H1 (cell line): Measurements from ENCODE around the gene PROZ. TPM values are rescaled to one million over a fixed set of nuclear protein-coding genes. Genes with fewer than 3 reads are reported as not detected.
A peak's percentile ranks its signal among the peaks of the same experiment; 100 is the strongest.

Experiments
- CTCF ChIA-PET: fragments of 300-600 bp; sonication (Branson Sonifier 250); formaldehyde crosslinking; loops from one replicate; lab custom pipeline; 2021; ENCODE audit not compliant: partially characterized antibody; lab: Charles Lee
- POLR2A ChIA-PET: fragments of 300-600 bp; sonication (Branson Sonifier 250); formaldehyde crosslinking; loops from one replicate; lab custom pipeline; 2021; ENCODE audit warnings: inconsistent platforms; ENCODE audit not compliant: partially characterized antibody; lab: Charles Lee
- DNase-seq, 2 experiments: peaks; one replicate each; pipeline versions ENCODE4 v3.0.0 to v3.0.0-alpha.2; 2010 to 2022; ENCODE audit warnings: low spot score in 2 of 2, low read depth in 1 of 2, mixed read lengths in 1 of 2
- FAIRE-seq: peaks from 2 replicates; lab custom pipeline; 2011; peaks lifted over from hg19 to GRCh38; lab: Jason Lieb, UNC
- H2AFZ ChIP-seq: 2 replicates; pipeline ENCODE4 v1.8.1; 2012; ENCODE audit warnings: low read length, inconsistent platforms
- H2AK5ac ChIP-seq: 2 replicates; pipeline ENCODE4 v1.6.1; 2013; ENCODE audit warnings: low read depth, low read length
- H2BK120ac ChIP-seq: replicated peaks from 2 replicates; pipeline ENCODE3; 2013; ENCODE audit warnings: low read depth, low read length, inconsistent platforms
- H2BK12ac ChIP-seq: 2 replicates; pipeline ENCODE4 v1.6.1; 2013; ENCODE audit warnings: low read depth, low read length
- H2BK15ac ChIP-seq: 2 replicates; pipeline ENCODE4 v1.6.1; 2013; ENCODE audit warnings: low read length
- H2BK20ac ChIP-seq: 2 replicates; pipeline ENCODE4 v1.6.1; 2013; ENCODE audit warnings: low read length
- H2BK5ac ChIP-seq: 2 replicates; pipeline ENCODE4 v1.6.1; 2013; ENCODE audit warnings: low read depth, low read length
- H3K14ac ChIP-seq: 2 replicates; pipeline ENCODE4 v1.6.1; 2013; ENCODE audit warnings: inconsistent platforms; ENCODE audit not compliant: insufficient read length
- H3K18ac ChIP-seq: 2 replicates; pipeline ENCODE4 v1.6.1; 2013; ENCODE audit warnings: low read length; ENCODE audit errors: extremely low read depth
- H3K23ac ChIP-seq: 2 replicates; pipeline ENCODE4 v1.6.1; 2013; ENCODE audit warnings: inconsistent platforms; ENCODE audit not compliant: insufficient read length
- H3K23me2 ChIP-seq: 2 replicates; pipeline ENCODE4 v1.6.1; 2013; ENCODE audit warnings: low read depth, low read length
- H3K27ac ChIP-seq: 2 replicates; pipeline ENCODE4 v1.6.1; 2011; ENCODE audit warnings: low read depth, low read length, inconsistent platforms
- H3K27me3 ChIP-seq, 4 experiments: replicated peaks in 1 of 4; 1 replicate in 1 of 4; 2 replicates in 3 of 4; pipeline versions ENCODE4 v1.6.1 to v1.8.1; 2011 to 2013; ENCODE audit warnings: low read length in 3 of 4, mild to moderate bottlenecking in 3 of 4, inconsistent platforms in 2 of 4, mixed read lengths in 2 of 4, moderate library complexity in 1 of 4; ENCODE audit not compliant: control insufficient read depth in 3 of 4, insufficient read depth in 3 of 4; ENCODE audit errors: extremely low read depth in 1 of 4
- H3K36me3 ChIP-seq, 4 experiments: 2 replicates each; pipeline versions ENCODE4 v1.6.1 to v1.8.1; 2011 to 2013; ENCODE audit warnings: mild to moderate bottlenecking in 4 of 4, low read length in 3 of 4, moderate library complexity in 2 of 4, control low read depth in 1 of 4, inconsistent platforms in 1 of 4; ENCODE audit not compliant: insufficient read depth in 4 of 4, control insufficient read depth in 2 of 4
- H3K4ac ChIP-seq: replicated peaks from 2 replicates; pipeline ENCODE3; 2013; ENCODE audit warnings: low read length, low read depth, mixed read lengths, inconsistent platforms; ENCODE audit not compliant: insufficient read length
- H3K4me1 ChIP-seq, 4 experiments: replicated peaks in 1 of 4; 1 replicate in 1 of 4; 2 replicates in 3 of 4; pipeline versions ENCODE4 v1.6.1 to v1.8.1; 2011 to 2013; ENCODE audit warnings: low read length in 3 of 4, inconsistent platforms in 2 of 4, mixed read lengths in 1 of 4; ENCODE audit not compliant: insufficient read depth in 4 of 4, control insufficient read depth in 3 of 4
- H3K4me2 ChIP-seq, 2 experiments: 2 replicates each; pipeline versions ENCODE4 v1.6.1 to v1.8.1; 2011 to 2013; ENCODE audit warnings: low read depth in 2 of 2, low read length in 2 of 2, control low read depth in 1 of 2, inconsistent platforms in 1 of 2, mild to moderate bottlenecking in 1 of 2; ENCODE audit not compliant: insufficient read depth in 1 of 2
- H3K4me3 ChIP-seq, 4 experiments: fragments of 200-600, 300-600 bp in 1 of 4; sonication (generic), shearing (Covaris generic), sonication (Bioruptor Twin) in 1 of 4; 2 replicates each; pipeline versions ENCODE4 v1.5.1 to v1.8.1; 2011 to 2016; ENCODE audit warnings: low read length in 4 of 4, low read depth in 3 of 4, control low read depth in 2 of 4, inconsistent platforms in 2 of 4, mild to moderate bottlenecking in 2 of 4, mixed read lengths in 1 of 4, moderate library complexity in 1 of 4; ENCODE audit not compliant: insufficient read depth in 2 of 4; ENCODE audit errors: extremely low read depth in 1 of 4
- H3K56ac ChIP-seq: replicated peaks from 2 replicates; pipeline ENCODE3; 2013; ENCODE audit warnings: low read depth, mild to moderate bottlenecking, mixed read lengths, low read length, inconsistent platforms; ENCODE audit not compliant: insufficient read length
- H3K79me1 ChIP-seq: 2 replicates; pipeline ENCODE4 v1.6.1; 2013; ENCODE audit warnings: low read depth, low read length, control low read depth
- H3K79me2 ChIP-seq, 2 experiments: 2 replicates each; pipeline versions ENCODE4 v1.6.1 to v1.8.1; 2012 to 2013; ENCODE audit warnings: low read length in 2 of 2, mild to moderate bottlenecking in 2 of 2, inconsistent platforms in 1 of 2; ENCODE audit not compliant: insufficient read depth in 2 of 2, control insufficient read depth in 1 of 2
- H3K9ac ChIP-seq, 4 experiments: replicated peaks in 1 of 4; 1 replicate in 1 of 4; 2 replicates in 3 of 4; pipeline versions ENCODE4 v1.6.1 to v1.8.1; 2011 to 2013; ENCODE audit warnings: low read depth in 3 of 4, low read length in 3 of 4, control low read depth in 2 of 4, mild to moderate bottlenecking in 2 of 4, moderate library complexity in 2 of 4, inconsistent platforms in 1 of 4; ENCODE audit errors: extremely low read depth in 1 of 4
- H3K9me3 ChIP-seq, 2 experiments: 2 replicates each; pipeline versions ENCODE4 v1.6.1 to v1.8.1; 2012 to 2013; ENCODE audit warnings: mild to moderate bottlenecking in 2 of 2, moderate library complexity in 2 of 2, control low read depth in 1 of 2, inconsistent platforms in 1 of 2, low read depth in 1 of 2, low read length in 1 of 2, mixed read lengths in 1 of 2; ENCODE audit not compliant: insufficient read depth in 2 of 2
- H4K20me1 ChIP-seq, 2 experiments: replicated peaks in 1 of 2; 2 replicates each; pipeline versions ENCODE3 to v1.8.1; 2011 to 2013; ENCODE audit warnings: inconsistent platforms in 2 of 2, low read length in 2 of 2, mild to moderate bottlenecking in 1 of 2; ENCODE audit not compliant: insufficient read depth in 2 of 2, control insufficient read depth in 1 of 2
- H4K5ac ChIP-seq: 2 replicates; pipeline ENCODE4 v1.6.1; 2013; ENCODE audit warnings: low read length, low read depth, mixed read lengths, inconsistent platforms; ENCODE audit not compliant: insufficient read length
- H4K8ac ChIP-seq: 2 replicates; pipeline ENCODE4 v1.8.0; 2013; ENCODE audit warnings: mild to moderate bottlenecking, moderate library complexity, low read length, inconsistent platforms; ENCODE audit not compliant: insufficient read depth; ENCODE audit errors: extremely low read depth
- H4K91ac ChIP-seq: replicated peaks from 2 replicates; pipeline ENCODE3; 2013; ENCODE audit warnings: low read length, mixed read lengths, inconsistent platforms; ENCODE audit not compliant: insufficient read length
- EP300 ChIP-seq, 2 experiments: IDR thresholded peaks; 1 replicate in 1 of 2; 2 replicates in 1 of 2; pipeline ENCODE4 v1.6.1; 2011 to 2012; ENCODE audit warnings: low read depth in 2 of 2, low read length in 2 of 2, mild to moderate bottlenecking in 2 of 2, borderline replicate concordance in 1 of 2, inconsistent platforms in 1 of 2, moderate library complexity in 1 of 2
- FOSL1 ChIP-seq: IDR thresholded peaks from 2 replicates; pipeline ENCODE4 v1.6.1; 2011; ENCODE audit warnings: mild to moderate bottlenecking, low read depth, low read length, moderate library complexity; ENCODE audit not compliant: insufficient read depth
- JUND ChIP-seq: IDR thresholded peaks from 2 replicates; pipeline ENCODE4 v1.6.1; 2011; ENCODE audit warnings: mild to moderate bottlenecking, improper control_type of control experiment, low read length
- KDM1A ChIP-seq: fragments of 200-600, 300-600 bp; sonication (generic); IDR thresholded peaks from 2 replicates; pipeline ENCODE4 v1.7.1; 2016; ENCODE audit warnings: mild to moderate bottlenecking, low read length, borderline replicate concordance
- KDM4A ChIP-seq: IDR thresholded peaks from one replicate; pipeline ENCODE4 v1.7.1; 2012; ENCODE audit warnings: low read depth, mild to moderate bottlenecking, moderate library complexity, low read length, inconsistent platforms; ENCODE audit not compliant: severe bottlenecking
- SAP30 ChIP-seq: fragments of 300-600 bp; sonication (generic); IDR thresholded peaks from 2 replicates; pipeline ENCODE4 v1.7.1; 2012; ENCODE audit warnings: low read length, moderate library complexity, mild to moderate bottlenecking, inconsistent platforms; ENCODE audit not compliant: insufficient read depth, insufficient replicate concordance
- SP4 ChIP-seq: IDR thresholded peaks from 2 replicates; pipeline ENCODE4 v1.6.1; 2012; ENCODE audit warnings: low read length, inconsistent platforms
- TEAD4 ChIP-seq: IDR thresholded peaks from 2 replicates; pipeline ENCODE4 v1.6.1; 2012; ENCODE audit warnings: low read depth, low read length, inconsistent platforms, mixed read lengths
- WGBS, 2 experiments: shearing (Covaris generic) in 1 of 2; methylation state at CpG; one replicate each; pipeline versions ENCODE4 v1.1.6 to v1.1.7; 2013 to 2015; ENCODE audit warnings: low lambda C conversion rate in 2 of 2, mixed read lengths in 2 of 2, inconsistent platforms in 1 of 2, low coverage in 1 of 2, missing lambda C conversion rate in 1 of 2; ENCODE audit not compliant: insufficient replicate concordance in 2 of 2, insufficient coverage in 1 of 2, insufficient read length in 1 of 2; ENCODE audit errors: extremely low coverage in 1 of 2, missing lambda C conversion rate in 1 of 2; 5-methylcytosine and 5-hydroxymethylcytosine counted together
- polyA plus RNA-seq, 7 experiments: library from polyadenylated mRNA; depleted of rRNA in 3 of 7; stranded (reverse) in 5 of 7; unstranded in 2 of 7; fragments of >200 nt in 5 of 7; fragments of 200-250 nt in 2 of 7; gene quantifications; 1 replicate in 5 of 7; 2 replicates in 1 of 7; 4 replicates in 1 of 7; pipeline versions ENCODE4 v1.2.1 to v1.2.3, GENCODE V29; 2011 to 2013; ENCODE audit warnings: missing spikeins in 2 of 7, mixed read lengths in 2 of 7
- total RNA-seq: library from RNA; stranded (reverse); fragmentation: NEBNext Ultra II Directional; extraction: Animal tissue kit (Norgen Biotek cat#: 25700); gene quantifications from 2 replicates; pipeline ENCODE4 v1.2.1, GENCODE V29; 2021
- TF ChIP-seq, protein P1 (sequence below): IDR thresholded peaks from 2 replicates; pipeline ENCODE4 v1.6.1; 2012; ENCODE audit warnings: inconsistent platforms
- TF ChIP-seq, protein P2 (sequence below): IDR thresholded peaks from 2 replicates; pipeline ENCODE4 v1.6.1; 2011; ENCODE audit warnings: low read length, improper control_type of control experiment

Gene PROZ
- total and polyA plus RNA-seq, 2 of the 8 experiments (the other 6 are each of a cell fraction or from before 2014, with no cell fraction given), result not detected

DNA sequence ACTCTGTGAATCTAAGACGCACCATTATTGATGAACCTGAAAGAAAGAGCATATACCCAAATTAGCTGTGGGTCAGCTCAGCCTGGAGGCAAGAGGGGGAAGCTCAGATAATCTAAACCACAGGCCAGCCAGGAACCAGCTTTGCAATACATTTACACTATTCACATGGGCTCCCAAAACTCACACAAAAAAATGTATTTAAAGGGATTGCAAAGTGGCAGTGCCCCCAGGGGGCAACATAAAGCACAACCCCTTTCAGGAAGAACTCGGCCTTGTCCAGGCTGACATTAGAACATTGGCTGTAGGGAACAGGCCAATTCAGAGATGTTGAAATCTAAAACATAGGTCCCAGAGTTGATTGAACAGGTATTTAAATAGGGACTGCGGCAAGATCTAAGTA, 3.2 kb upstream of the PROZ start:
- no peak overlapping the region for H3K4me3 ChIP-seq
- no peak overlapping the region for H2BK5ac ChIP-seq
- H3K36me3 ChIP-seq, result no peaks in the 10 kb centered on the region
- H3K27me3 ChIP-seq, result peaks cover 7 to 22% (median 20%) of the 10 kb centered on the region in 4 experiments; a peak in 6 of 7 replicates
- no peak overlapping the region for H2BK120ac ChIP-seq
- no peak overlapping the region for H4K8ac ChIP-seq
- FAIRE-seq (no peak), DNase-seq (peak in 1 of 2 experiments; percentile 41)
- H3K79me2 ChIP-seq, result no peaks in the 10 kb centered on the region
- H3K23me2 ChIP-seq, result peaks cover 10% of the 10 kb centered on the region
- H3K27ac ChIP-seq, result no peak overlapping the region
- no peak overlapping the region for H3K14ac ChIP-seq
- no peak overlapping the region for H2BK12ac ChIP-seq
- ChIA-PET POLR2A (no interaction called here), CTCF (interaction anchor here (0.8 to 1.2 kb wide), 3 partner anchors 16 to 334 kb away, joined by 3 read pairs; no protein-coding TSS in a partner anchor)
- no peak overlapping the region for H3K9ac ChIP-seq
- no peak overlapping the region for H2BK20ac ChIP-seq
- H2BK15ac ChIP-seq, result no peak overlapping the region
- no peaks in the 10 kb centered on the region for H4K20me1 ChIP-seq
- H3K18ac ChIP-seq, result no peak overlapping the region
- H4K91ac ChIP-seq, result no peak overlapping the region
- no peak overlapping the region for H3K4ac ChIP-seq
- no peaks in the 10 kb centered on the region for H3K79me1 ChIP-seq
- no peak overlapping the region for H4K5ac ChIP-seq
- WGBS, 2 experiments, result 84% methylated on average over 3 of the region's 3 CpGs; no CpG with 5 or more reads in 1 of the 2 experiments
- H3K4me1 ChIP-seq, result peaks cover 0 to 24% (median 12%) of the 10 kb centered on the region in 4 experiments; a peak in 6 of 7 replicates
- H2AFZ ChIP-seq, result no peak overlapping the region
- H3K23ac ChIP-seq, result no peak overlapping the region
- no peak overlapping the region for H3K56ac ChIP-seq
- no peaks in the 10 kb centered on the region for H3K9me3 ChIP-seq
- no peak overlapping the region; a peak in 1 of 4 replicates for H3K4me2 ChIP-seq
- no peak overlapping the region for H2AK5ac ChIP-seq
- TF ChIP-seq KDM1A (no peak), KDM4A (no peak), SAP30 (no peak), TEAD4 (no peak), SP4 (no peak), JUND (no peak), EP300 (IDR thresholded peaks at IDR 0.05; ENCODE audit: borderline replicate concordance in 1 of 2, low read depth in 2 of 2, low read length in 2 of 2) (no peak), FOSL1 (no peak)
- TF ChIP-seq, protein P1, sequence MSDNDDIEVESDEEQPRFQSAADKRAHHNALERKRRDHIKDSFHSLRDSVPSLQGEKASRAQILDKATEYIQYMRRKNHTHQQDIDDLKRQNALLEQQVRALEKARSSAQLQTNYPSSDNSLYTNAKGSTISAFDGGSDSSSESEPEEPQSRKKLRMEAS, result no peak
- TF ChIP-seq, protein P2, sequence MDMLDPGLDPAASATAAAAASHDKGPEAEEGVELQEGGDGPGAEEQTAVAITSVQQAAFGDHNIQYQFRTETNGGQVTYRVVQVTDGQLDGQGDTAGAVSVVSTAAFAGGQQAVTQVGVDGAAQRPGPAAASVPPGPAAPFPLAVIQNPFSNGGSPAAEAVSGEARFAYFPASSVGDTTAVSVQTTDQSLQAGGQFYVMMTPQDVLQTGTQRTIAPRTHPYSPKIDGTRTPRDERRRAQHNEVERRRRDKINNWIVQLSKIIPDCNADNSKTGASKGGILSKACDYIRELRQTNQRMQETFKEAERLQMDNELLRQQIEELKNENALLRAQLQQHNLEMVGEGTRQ, result no peak
